Stimulated activated CD8-positive, alpha-beta memory T cell treated with anti-CD3 and anti-CD28 coated beads, Interleukin-4, amount 100 ng/mL, for 4 hours (primary cell): ENCODE measurements around the gene HS3ST3B1.

Source experiments
- DNase-seq, 2 donors: peaks; one replicate each; pipeline ENCODE4 v3.0.0-alpha.2; 2020; ENCODE audit warnings: low read depth in 2 of 2, low spot score in 1 of 2

The HS3ST3B1 gene

DNA sequence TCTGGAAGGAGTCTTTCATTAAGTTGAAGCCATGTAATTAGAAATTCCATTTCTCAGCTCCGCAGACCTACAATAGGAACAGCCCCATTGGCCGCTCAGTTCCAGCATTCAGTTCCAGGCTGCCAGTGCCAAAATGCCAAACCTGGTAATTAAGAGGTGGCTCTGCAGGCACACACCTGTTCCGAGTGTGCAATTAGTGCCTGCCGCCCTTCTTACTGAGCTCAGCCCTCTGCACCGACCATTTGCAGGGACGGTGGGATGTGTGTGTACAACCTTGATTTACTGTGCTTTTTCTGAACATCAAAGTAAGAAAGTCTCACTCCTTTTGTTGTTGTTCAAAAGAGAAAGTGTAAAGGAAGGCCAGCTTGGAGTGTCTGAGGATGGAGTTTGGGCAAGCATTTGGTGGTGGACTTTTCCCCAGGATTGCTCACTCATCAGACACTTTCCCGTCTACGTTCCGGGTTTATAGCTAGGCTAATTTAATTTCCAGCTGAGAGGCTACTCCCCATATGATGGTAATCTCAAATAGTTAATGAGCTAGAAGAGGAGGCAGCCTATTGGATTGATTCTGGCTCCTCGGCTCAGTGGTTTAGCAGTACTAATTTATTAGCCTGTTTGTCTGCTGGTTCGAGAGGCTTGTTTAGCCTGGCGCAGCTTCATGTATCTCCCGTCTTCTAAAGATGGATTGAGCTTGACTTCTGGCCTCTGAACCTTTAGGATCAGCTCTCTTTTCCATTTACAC is 20.0 kb downstream of the HS3ST3B1 start:
- DNase-seq: no peak

DNA sequence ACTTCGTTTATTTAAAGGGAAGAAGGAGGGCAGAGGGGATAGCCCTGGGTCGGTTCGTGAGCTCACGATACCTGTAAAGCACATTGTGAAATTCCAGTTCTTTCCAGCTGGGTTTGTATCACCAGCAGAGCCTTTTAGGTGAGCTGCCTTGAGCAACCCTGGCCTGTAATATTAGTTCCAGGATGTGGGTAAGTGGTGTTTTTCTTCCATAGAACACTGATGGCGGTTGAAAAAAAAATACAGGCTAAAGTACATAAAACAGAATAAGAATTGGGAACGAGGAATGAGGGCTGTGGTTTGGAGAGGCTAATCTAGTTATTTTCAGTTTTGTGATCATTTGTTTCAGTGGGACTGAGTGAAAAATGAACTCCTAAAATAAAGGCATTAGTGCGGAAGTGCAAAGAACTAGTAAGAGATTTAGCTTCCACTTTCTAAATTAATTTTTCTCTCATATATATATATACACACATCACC is 20.6 kb downstream of the HS3ST3B1 start:
- DNase-seq: no peak

DNA sequence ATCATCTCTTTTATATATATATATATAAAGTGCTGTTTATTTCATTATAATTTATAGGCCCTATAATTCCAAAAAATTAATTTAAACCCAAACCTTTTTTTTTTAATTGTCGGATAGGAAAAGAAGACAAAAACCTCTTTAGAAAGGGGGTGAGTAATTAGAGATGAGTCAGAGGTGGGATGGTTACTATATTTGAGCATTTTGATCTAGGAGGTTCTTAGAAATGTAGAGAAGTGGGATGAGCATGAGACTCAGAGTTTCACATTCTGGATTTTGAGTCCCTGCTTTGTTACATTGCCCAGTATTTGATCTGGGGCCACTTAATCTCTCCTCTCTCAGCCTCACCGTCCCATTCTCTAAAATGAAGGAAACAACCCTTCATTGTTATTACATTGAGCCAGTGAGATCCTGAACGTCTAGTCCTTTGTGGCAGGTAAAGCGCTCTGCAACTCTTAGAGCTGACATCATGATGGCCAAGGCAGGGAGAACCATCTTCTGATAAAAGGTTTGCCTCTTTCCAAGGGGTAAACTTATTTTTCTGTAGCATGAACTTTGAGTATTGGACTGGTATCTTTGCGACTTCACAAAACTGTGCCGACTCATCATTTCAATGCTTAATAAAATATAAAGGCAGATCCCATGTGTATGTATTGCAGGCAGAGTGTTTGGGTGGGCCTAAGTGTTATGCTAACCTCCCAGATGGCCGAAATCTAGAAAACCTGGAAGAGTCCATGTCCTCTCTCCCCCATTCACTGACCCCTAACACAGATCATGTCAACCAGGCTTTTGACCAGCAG is 21.3 kb downstream of the HS3ST3B1 start:
- DNase-seq: no peak

DNA sequence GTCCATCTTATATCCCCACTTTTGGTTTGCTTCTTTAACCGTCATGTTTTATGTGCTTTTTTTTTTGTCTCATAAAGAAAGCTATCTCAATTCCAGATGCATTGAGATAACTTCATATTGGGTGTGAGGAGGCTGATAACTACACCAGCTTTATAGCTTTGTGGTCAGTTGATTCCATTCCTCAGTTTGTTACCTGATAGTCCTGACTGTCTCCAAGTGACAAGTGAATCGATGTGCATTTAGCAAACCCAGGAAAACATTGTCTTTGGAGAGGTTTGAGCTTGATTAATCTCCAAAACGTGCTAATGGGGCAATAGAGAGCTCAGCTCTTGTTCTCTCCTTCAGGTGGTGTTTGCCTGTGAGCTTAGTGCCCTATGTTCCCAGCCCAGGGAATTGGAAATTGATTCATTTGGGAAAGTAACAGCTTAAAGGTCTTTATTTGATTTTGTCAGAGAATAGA is 22.7 kb downstream of the HS3ST3B1 start:
- no peak for DNase-seq

DNA sequence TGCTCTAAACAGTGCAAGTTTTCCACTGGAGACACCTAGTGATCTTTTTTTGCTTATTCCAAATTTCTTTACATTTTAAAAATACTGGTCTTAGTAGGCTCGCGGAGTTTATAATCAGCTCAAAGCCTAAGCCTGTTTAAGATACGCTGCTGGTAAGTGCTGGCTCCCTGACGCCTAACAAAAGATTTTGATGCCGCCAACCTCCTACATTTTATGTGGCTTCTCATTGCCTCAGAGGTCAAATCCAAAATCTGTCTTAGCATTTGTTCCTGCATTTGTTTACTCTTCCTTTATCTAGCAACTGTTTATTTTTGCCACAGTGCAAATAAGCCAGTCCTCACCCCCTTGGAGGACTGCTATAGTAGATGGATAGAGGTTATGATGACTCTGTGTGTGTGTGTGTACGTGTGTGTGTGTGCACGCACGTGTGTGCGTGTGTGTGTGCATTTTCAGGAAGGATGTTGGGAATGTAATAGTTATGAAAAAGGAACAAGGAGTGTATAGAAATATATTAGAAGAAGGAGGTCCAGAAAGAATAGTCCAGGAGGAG is 24.8 kb downstream of the HS3ST3B1 start:
- DNase-seq: no peak

DNA sequence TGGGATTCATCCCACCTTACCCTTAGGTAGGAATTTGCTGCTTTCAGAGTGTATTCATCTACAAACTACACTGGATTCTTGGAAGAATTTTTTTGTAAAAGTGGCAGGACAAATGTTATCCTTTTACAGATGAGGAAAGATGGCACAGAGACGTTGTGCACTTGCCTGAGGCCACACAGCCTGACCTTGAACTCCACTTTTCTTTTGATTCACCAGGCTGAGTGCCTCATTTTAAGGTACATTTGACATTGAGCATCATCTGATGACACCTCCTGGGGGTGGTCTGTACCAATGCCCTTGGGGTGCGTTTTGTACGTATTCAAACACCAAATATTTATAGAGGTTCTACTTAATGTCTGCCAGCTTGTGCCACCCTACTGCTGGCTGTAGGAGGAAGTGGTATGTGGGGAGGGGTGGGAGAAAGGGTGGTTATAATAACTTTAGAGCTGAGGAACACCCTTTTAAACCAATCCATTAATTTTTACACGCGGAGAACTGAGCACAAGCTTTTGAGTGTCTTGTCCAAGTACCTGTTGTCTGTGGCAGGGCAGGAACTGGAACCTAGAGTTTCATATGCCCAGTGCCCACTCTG is 29.1 kb downstream of the HS3ST3B1 start:
- no peak for DNase-seq

DNA sequence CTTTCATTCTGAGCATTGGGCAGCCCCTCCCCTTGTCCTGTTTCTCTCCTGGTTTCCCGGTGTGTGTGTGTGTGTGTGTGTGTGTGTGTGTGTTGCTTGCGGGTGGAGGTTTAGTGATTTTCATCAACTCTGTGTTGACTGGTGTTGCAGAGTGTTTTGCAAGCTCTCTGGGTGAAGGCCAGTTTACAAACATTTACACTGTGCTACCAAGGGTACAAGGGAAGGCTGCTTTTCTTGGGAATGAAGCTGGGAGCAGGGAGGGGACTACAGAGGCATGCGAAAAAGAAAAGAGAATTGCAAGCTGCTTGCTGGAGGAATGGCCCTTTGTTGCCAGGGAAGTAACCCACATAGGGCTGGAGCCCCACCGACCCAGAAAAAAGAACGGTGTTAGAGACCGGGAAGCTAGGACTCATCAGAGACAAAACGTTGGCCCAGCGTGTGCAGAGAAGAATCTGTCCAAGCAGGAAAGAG is 29.6 kb downstream of the HS3ST3B1 start:
- no peak for DNase-seq

DNA sequence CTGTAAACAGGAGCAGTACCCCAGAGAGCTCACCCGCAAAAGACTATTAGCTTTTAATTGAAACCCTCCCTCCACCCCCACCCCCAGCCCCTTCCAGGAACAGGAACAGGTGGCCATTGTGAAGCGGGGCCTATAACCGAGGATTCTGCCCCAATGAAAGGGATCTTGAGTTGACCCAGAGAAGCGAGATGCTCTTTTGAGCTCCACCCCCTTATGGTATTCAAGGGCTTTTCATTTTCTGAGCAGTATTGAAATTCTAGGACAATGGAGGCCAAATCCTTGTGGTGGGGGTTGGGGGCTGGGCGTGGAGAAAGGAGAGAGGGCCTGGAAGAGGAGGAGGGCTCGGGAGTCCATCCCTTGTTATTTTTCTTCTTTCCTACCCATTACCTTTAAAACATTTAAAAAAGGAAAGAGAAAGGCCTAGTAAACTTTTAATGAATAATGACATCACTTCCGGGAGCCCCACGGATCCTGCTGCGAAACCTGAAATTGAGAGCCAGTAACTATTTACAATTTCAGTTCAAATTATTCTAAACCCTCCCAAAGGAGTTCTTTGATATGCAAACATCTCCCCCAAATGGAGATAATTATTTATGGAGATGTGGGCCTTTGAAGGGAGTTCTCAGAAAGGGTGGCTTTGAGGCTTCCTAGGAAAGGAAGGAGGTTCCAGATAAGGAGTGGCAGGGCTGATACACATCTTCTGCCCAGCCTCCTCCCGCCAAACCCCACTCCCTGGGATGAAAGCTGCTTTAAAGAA is 30.5 kb downstream of the HS3ST3B1 start:
- no peak for DNase-seq

DNA sequence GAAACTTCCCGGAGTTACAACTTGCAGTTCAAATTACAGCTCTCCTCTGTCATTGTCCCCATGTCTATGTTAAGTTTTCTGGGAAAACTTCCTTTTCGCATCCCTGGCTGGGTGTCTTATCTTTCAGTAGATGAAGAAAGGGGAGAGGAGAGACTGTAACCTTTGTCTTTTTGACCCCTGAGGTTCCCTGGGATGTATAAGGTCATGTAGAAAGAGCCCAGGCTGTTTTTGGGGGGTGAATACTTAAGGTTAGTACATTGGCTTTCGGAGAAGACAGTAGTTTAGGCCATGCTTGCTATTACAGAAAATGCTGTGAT is 31.1 kb downstream of the HS3ST3B1 start:
- DNase-seq: no peak

DNA sequence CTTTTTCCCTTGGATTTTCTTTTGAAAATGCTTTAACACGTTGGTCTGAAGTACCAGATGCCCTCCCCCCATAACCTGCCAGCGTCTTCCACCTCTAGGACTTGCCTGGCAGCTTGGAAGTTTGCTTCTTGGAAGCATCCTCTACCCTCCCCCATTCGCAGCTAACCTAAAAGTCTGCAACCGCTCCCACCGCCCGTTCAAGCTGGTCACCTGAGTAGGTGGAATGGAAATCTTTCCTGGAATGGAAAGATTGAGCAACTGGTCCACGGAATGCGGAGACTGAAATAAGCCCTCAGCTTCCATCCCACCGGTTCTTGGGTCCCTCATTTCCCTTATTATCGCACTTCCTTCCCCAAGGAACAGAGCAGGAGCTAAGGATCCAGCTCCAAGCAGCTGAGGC is 31.4 kb downstream of the HS3ST3B1 start:
- DNase-seq: no peak

DNA sequence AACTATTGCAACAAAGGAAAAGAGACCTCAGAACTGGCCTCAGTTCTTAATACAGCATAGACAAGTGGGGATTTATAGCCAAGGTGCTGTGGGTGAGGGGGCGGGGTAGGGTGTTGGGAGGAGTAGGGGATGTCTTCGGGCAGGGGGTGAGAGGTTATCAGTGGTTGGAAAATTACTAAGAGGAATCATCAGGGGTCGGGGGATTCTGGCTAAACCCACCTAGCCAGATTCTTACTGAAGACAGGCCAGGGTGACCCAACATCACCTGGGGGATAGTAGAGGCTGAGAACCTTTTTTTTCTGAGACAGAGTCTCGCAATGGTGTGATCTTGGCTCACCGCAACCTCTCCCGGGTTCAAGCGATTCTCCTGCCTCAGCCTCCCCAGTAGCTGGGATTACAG is 32.6 kb downstream of the HS3ST3B1 start:
- DNase-seq: no peak

DNA sequence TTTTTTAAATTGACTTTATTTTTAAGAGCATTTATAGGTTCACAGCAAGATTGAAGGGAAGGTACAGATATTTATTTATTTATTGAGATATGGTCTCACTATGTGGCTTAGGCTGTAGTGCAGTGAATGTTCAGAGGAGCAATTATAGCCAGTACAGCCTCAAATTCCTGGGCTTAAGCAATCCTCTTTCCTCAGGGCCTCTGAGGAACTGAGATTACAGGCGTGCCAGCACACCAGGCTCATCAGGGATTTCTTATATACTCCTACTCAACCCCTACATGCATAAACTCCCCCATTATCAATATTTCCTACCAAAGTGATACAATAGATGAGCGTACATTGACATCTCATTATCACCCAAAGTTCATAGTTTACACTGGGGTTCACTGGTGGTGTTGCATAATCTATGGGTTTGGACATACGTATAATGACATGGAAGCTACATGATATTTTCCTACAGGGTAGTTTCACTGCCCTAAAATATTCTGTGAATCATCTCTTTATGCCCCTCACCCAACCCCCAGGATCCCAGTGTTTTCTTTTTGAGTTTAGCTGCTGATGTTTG is 33.5 kb downstream of the HS3ST3B1 start:
- no peak for DNase-seq

DNA sequence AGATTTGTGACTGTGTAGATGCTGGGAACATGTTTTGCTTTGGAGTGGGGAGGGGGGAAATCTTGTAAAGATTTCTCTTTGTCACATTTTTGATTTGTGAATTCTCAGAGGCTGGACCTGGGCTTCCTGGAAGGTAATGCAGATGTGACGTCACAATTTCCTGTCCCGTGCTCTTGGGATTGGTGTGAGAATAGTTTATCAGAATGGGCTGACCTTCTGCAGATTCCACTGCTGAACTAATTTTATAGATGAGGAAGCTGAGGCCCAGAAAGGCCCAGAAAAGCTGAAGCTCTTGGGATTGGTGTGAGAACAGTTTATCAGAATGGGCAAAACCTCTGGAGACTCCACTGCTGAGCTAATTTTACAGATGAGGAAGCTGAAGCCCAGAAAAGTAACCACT is 34.0 kb downstream of the HS3ST3B1 start:
- no peak for DNase-seq

DNA sequence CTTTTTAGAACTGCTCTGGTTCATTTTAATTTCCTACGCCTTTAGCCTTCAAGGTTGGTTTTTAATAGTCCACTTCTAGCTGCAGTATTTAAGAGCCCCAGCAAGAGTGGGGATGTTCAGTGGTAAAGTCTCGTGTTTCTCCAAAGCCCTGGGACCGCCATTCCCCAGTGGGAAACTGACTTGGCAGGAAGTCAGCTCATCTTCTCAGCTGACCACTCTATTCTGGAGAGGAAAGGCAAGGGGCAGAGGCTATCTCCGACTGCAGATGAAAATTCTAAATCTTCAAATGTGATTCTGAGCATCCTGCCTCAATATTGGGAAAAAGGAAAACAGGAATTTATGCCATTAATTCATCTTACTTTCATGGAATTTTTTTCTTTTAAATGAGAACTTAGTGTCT is 35.5 kb downstream of the HS3ST3B1 start:
- no peak for DNase-seq

DNA sequence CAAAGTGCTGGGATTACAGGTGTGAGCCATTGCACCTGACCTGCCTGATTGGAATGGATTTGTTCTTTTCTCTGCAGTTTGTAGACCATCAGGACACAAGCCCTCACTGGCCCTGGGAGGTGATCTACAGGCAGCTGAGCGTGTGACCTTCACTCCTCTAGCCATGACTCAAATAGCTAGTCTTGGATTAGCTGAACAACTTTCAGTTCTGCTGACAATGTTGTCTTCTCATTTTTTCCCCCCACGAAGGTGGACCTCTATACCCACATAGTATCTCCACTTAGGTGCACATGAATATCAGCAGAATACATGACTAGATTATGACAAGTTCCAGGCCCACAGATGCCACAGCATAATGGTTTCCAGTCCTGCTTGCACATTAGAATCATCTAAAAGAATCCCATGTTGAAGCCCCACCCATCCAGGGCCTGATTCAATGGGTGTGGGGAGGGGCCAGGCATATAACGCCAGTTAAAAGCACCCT is 36.8 kb downstream of the HS3ST3B1 start:
- DNase-seq: no peak

DNA sequence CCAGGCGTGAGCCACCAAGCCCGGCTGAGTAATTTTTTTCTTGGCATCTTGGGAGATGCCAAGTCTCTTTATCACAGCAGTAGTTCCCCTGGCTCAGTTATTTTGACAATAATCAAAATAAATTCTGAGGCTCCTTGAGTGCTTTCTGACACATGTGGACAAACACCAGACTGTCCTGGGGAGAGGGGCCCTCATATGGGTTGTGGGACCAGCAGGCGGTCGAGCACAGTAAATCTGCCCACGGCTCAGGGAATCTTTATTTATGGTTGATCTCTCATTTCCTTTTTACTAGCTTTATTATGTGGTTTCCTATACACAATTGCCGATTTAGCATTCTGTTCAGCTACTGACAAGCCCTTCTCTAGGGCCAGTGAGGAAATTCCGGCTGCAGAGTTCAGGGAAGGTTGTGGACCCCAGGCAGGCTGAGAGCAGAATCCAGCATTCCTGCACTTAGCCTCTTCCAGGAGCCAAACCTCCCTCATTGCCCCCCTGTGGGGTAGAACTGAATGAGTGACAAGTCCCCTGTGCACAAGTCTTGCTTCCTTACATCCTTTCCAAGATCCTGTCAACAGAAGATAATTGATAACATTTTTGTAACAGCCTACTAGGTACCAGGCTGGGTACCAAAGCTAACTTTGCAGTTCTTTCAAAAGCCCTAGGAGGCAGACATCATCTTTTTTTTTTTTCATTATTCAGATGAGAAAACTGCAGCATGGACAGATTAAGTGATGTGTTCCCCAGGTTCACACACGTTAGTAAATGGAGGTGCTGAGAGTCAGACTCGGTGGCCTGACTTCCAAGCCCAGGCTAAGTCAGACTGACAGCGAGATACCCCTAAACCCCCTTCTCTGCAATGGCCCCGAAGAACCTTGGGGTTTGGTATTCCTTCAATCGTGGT is 40.2 kb downstream of the HS3ST3B1 start:
- no peak for DNase-seq

DNA sequence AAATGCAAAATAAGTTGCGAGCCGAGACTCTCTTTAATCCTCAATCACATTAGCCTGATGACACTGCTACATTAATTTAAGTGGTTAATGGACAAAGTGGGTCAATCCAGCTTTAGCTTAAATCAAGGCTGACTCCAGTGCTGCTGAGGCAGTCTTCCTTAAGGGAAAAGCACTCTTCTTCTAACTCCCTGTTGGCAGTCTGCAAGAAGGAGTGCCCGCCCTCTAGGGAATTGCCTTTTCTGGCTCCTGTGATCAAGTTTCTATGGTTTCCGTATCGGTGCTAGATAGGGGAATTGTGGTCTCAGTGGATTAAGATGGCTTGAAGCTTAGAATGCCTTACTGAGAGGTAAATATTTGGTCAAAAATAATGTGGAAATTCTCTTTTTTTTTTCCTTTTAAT is 41.0 kb downstream of the HS3ST3B1 start:
- DNase-seq: no peak

DNA sequence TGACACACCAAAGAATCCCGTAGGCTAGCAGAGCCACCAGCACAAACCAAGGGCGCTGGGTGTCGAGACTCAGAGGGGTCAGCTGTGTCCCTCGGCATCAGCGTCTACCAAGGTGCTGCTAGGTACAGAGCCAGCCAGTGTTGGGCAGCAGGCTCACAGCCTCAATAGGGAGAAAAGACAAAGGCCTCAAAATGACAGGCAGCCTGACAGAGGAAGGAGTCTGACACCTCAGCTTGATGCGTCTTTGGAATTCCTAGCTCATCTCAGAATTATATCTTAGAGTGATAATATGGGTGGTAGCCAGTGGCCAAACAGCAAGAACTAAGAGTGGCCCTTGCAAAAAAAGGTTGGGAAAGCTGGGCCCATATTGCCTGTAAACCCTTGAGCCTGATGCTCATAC is 45.9 kb downstream of the HS3ST3B1 start:
- DNase-seq: no peak

DNA sequence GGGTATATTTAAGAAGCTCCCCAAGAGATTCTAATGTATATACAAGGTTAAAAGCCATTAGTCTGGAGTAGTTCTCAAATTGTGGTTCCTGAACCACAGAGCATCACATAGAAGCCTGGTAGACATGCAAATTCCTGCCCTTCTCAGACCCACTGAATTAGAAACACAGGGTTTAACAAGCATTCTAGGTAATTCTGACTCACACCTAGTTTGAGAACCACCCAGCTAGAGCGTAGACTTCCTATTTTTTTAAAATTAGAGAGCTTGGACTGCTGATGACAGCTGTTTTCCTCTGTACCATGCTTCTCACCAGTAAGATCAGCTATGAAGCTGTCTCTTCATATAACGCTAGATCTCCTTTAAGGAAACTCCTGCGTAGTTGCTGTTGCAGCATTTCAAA is 50.6 kb downstream of the HS3ST3B1 start:
- DNase-seq: no peak

DNA sequence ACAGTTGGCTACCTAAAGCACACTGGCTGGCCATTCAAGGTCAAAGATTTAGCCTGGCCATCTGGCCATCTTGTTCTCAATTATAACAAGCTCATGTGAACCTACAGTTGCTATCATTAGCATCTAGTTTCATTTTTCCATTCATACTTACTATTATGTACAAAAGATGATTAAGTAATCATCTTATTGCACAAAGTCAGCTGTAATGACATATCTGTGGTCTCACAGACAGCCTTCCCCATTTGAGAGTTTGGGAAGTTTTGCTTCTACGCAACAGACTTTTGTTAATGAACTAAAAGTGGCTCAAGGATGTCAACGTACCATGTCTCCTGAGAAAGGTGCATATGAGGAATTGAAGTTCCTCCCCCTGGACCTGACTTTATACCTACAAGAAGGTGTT is 51.3 kb downstream of the HS3ST3B1 start:
- no peak for DNase-seq
